Fibroblast of lung (primary cell): ENCODE results near the gene AP1AR. TPM values are rescaled to one million over a fixed set of nuclear protein-coding genes. Genes with fewer than 3 reads are reported as not detected.

Experiments used
- DNase-seq, 2 donors: peaks; one replicate each; pipeline versions ENCODE4 v3.0.0 to v3.0.0-alpha.2; 2010; ENCODE audit warnings: low read depth in 2 of 2
- H2AFZ ChIP-seq: 2 replicates; pipeline ENCODE4 v1.5.1; 2012; ENCODE audit warnings: low read length, control low read depth, inconsistent platforms
- H3K27ac ChIP-seq: 2 replicates; pipeline ENCODE4 v1.5.1; 2011; ENCODE audit warnings: low read length, control low read depth; ENCODE audit not compliant: insufficient read depth
- H3K27me3 ChIP-seq: 2 replicates; pipeline ENCODE4 v1.5.1; 2011; ENCODE audit warnings: mild to moderate bottlenecking, low read length; ENCODE audit not compliant: control insufficient read depth, insufficient read depth
- H3K36me3 ChIP-seq: 2 replicates; pipeline ENCODE4 v1.5.1; 2011; ENCODE audit warnings: low read length; ENCODE audit not compliant: control insufficient read depth, insufficient read depth
- H3K4me1 ChIP-seq: 2 replicates; pipeline ENCODE4 v1.5.1; 2011; ENCODE audit warnings: low read length; ENCODE audit not compliant: control insufficient read depth, insufficient read depth; ENCODE audit errors: extremely low read depth
- H3K4me2 ChIP-seq: 2 replicates; pipeline ENCODE4 v1.5.1; 2011; ENCODE audit warnings: low read length, control low read depth; ENCODE audit not compliant: insufficient read depth; ENCODE audit errors: extremely low read depth
- H3K4me3 ChIP-seq, 4 experiments: fragments of 200-600 bp in 1 of 4; sonication (generic) in 1 of 4; replicated peaks in 1 of 4; 2 replicates each; pipeline ENCODE4 v1.5.1; 2011 to 2016; ENCODE audit warnings: low read length in 4 of 4, low read depth in 3 of 4, mild to moderate bottlenecking in 3 of 4, control low read depth in 2 of 4, inconsistent platforms in 1 of 4, mixed read lengths in 1 of 4; ENCODE audit not compliant: insufficient read depth in 1 of 4; ENCODE audit errors: control extremely low read depth in 1 of 4
- H3K79me2 ChIP-seq: 2 replicates; pipeline ENCODE4 v1.5.1; 2012; ENCODE audit warnings: mild to moderate bottlenecking, low read length, inconsistent platforms; ENCODE audit not compliant: control insufficient read depth, insufficient read depth
- H3K9ac ChIP-seq: 2 replicates; pipeline ENCODE4 v1.5.1; 2011; ENCODE audit warnings: mild to moderate bottlenecking, low read length, control low read depth; ENCODE audit not compliant: insufficient read depth
- H3K9me3 ChIP-seq: 2 replicates; pipeline ENCODE4 v1.5.1; 2012; ENCODE audit warnings: low read depth, low read length; ENCODE audit not compliant: control insufficient read depth, insufficient read depth
- H4K20me1 ChIP-seq: 2 replicates; pipeline ENCODE4 v1.5.1; 2011; ENCODE audit warnings: low read length; ENCODE audit not compliant: control insufficient read depth, insufficient read depth; ENCODE audit errors: extremely low read depth
- EZH2 ChIP-seq: IDR thresholded peaks from 2 replicates; pipeline ENCODE4 v1.5.1; 2012; ENCODE audit warnings: low read length, control low read depth, mild to moderate bottlenecking; ENCODE audit errors: missing control alignments
- polyA plus RNA-seq, 2 donors: library from polyadenylated mRNA; depleted of rRNA in 1 of 2; stranded (reverse) in 1 of 2; unstranded in 1 of 2; fragments of >200 nt; gene quantifications; 2 replicates each; pipeline ENCODE4 v1.2.1, GENCODE V29; 2011 to 2012; ENCODE audit warnings: missing spikeins in 1 of 2
- total RNA-seq: library from RNA; depleted of rRNA; stranded (reverse); fragments of >200 nt; gene quantifications from 2 replicates; pipeline ENCODE4 v1.2.1, GENCODE V29; 2014
- TF ChIP-seq, protein P1 (sequence below), 2 donors: IDR thresholded peaks in 1 of 2; conservative IDR thresholded peaks in 1 of 2; 1 replicate in 1 of 2; 2 replicates in 1 of 2; pipeline ENCODE4 v1.5.1; 2011 to 2012; ENCODE audit warnings: low read length in 2 of 2, control low read depth in 1 of 2, inconsistent platforms in 1 of 2, low read depth in 1 of 2, mild to moderate bottlenecking in 1 of 2

Gene AP1AR
- total and polyA plus RNA-seq, 2 donors (not counting 1 experiment from before 2014, with no cell fraction given), result 8.4 to 30.9 TPM

DNA sequence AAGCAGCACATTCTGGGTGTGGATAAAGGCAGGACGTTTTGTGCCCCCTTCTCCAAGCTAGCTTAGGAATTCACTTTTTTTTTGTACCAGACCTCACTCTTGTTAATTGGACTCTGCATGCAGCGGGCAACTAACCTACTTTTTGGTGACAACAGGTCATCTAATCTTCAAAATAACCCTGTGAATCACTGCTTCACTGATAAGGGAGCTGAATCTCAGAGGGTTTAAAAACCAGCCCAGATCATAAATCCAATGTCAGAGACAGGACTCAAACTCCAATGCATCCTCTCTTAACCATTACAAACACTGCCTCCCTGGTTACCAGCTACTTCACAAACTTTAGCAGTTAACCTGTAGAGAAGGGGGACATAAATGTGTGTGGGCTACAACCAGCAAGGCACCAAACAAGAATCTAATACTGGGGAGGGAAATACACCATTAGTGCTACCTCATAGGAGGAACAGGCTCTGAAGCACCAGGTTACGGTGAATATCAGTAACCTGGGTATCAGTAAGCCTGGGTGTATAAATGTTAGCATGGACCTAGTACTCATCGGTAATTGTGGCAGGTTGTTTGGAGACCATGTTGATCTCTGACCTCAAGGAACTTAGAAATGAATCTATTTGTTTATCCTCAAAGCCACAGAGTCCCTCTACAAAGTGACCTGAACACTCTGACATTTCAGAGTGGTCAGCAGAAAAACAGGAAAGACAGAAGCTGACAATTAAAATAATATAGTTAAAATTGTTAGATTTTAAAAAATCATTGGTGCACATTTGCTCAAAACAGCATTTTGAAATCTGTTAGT is 51.5 kb downstream of the AP1AR start:
- Histone ChIP-seq H3K27me3 (no peaks in the 10 kb centered on the region), H3K27ac (no peak overlapping the region), H3K4me1 (peaks cover 2% of the 10 kb centered on the region), H3K36me3 (no peaks in the 10 kb centered on the region), H3K4me2 (no peak overlapping the region), H3K79me2 (no peaks in the 10 kb centered on the region), H3K9me3 (no peaks in the 10 kb centered on the region), H2AFZ (no peak overlapping the region), H3K4me3 (no peak overlapping the region), H3K9ac (no peak overlapping the region), H4K20me1 (no peaks in the 10 kb centered on the region)
- DNase-seq, result no peak
- TF ChIP-seq, protein P1, sequence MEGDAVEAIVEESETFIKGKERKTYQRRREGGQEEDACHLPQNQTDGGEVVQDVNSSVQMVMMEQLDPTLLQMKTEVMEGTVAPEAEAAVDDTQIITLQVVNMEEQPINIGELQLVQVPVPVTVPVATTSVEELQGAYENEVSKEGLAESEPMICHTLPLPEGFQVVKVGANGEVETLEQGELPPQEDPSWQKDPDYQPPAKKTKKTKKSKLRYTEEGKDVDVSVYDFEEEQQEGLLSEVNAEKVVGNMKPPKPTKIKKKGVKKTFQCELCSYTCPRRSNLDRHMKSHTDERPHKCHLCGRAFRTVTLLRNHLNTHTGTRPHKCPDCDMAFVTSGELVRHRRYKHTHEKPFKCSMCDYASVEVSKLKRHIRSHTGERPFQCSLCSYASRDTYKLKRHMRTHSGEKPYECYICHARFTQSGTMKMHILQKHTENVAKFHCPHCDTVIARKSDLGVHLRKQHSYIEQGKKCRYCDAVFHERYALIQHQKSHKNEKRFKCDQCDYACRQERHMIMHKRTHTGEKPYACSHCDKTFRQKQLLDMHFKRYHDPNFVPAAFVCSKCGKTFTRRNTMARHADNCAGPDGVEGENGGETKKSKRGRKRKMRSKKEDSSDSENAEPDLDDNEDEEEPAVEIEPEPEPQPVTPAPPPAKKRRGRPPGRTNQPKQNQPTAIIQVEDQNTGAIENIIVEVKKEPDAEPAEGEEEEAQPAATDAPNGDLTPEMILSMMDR (conservative IDR thresholded peaks at IDR 0.05 in 1 of 2, IDR thresholded peaks at IDR 0.05 in 1 of 2; ENCODE audit: low read depth in 1 of 2, low read length in 2 of 2), result no peak
- no peak for TF ChIP-seq EZH2

DNA sequence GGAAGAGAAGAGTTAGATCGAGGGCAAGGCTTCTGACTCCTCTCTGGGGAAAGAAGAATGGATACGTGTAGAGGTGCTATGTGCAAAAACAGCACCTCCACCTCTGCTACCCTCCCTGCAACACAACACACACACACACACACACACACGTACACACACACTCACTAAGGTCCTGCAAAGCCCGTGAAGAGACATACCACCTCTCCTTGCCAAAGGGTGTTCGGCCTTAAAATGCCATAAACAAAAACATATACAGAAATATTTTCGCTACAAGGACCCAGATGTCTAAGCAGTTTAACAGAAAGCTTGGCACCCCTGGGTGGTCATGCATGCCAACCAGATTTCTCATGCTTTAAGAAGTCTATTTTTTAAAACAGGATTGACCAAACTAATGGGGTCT is 52.6 kb downstream of the AP1AR start:
- TF ChIP-seq, protein P1 (conservative IDR thresholded peaks at IDR 0.05 in 1 of 2, IDR thresholded peaks at IDR 0.05 in 1 of 2; ENCODE audit: low read depth in 1 of 2, low read length in 2 of 2), result no peak
- no peak for TF ChIP-seq EZH2
- H3K36me3 ChIP-seq, result no peaks in the 10 kb centered on the region
- no peaks in the 10 kb centered on the region for H3K27me3 ChIP-seq
- H3K4me3 ChIP-seq, result peak overlapping the region; percentile 5 to 83 (median 76)
- no peaks in the 10 kb centered on the region for H3K79me2 ChIP-seq
- H3K4me2 ChIP-seq, result peak overlapping the region; percentile 75
- H4K20me1 ChIP-seq, result no peaks in the 10 kb centered on the region
- peak overlapping the region; percentile 13 for H2AFZ ChIP-seq
- DNase-seq, result peak; percentile 3 to 25
- no peaks in the 10 kb centered on the region for H3K9me3 ChIP-seq
- H3K27ac ChIP-seq, result no peak overlapping the region
- H3K9ac ChIP-seq, result no peak overlapping the region
- H3K4me1 ChIP-seq, result peaks cover 2% of the 10 kb centered on the region

DNA sequence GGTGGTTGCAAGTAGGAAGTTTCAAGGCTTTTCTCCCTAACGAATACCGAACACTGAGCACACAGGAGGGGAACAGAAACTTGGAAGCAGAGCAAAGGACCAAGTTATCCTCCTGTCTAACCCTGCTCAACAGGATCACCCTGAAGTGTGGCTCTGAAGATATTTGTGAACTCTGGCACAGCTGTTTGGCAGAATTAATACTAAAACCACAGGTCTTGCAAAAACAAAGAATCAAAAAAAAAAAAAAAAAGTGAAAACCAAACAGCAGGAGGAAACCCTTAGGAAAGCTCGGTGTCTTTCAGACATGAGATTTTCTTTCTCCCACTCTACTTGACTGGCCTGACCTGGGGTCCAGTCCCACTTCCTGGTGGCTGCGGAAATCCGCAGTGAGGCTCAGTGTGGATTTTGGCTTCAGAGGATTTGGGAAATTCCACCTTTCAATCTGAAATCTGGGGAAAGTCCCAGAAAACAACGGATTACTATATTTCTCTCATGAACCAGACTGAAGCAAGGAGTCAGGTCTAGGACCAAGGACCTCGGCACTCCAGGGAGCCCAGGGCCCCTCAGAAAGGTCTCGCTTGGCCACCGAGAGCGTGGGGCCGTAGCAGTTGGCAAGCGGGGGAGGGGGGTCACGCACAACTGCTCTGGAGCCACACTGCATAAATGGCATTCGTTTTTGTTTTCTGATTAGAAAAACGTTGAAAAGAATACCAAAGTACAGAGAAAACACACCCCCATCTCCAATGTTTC is 53.2 kb downstream of the AP1AR start:
- H3K4me2 ChIP-seq, result peak overlapping the region; percentile 92
- H4K20me1 ChIP-seq, result no peaks in the 10 kb centered on the region
- H3K27me3 ChIP-seq, result no peaks in the 10 kb centered on the region
- peaks cover 2% of the 10 kb centered on the region for H3K4me1 ChIP-seq
- no peaks in the 10 kb centered on the region for H3K79me2 ChIP-seq
- no peaks in the 10 kb centered on the region for H3K36me3 ChIP-seq
- TF ChIP-seq EZH2, result no peak
- TF ChIP-seq, protein P1 (conservative IDR thresholded peaks at IDR 0.05 in 1 of 2, IDR thresholded peaks at IDR 0.05 in 1 of 2; ENCODE audit: low read depth in 1 of 2, low read length in 2 of 2), result no peak
- peak overlapping the region; percentile 96 for H2AFZ ChIP-seq
- peak; percentile 31 to 39 for DNase-seq
- no peaks in the 10 kb centered on the region for H3K9me3 ChIP-seq
- H3K4me3 ChIP-seq, result peak overlapping the region; percentile 74 to 83 (median 77)
- no peak overlapping the region for H3K27ac ChIP-seq
- H3K9ac ChIP-seq, result peak overlapping the region; percentile 1
